ENCODE results near the gene NPY4R.
"Not testable (repeated sequence)": the region's sequence is repeated elsewhere in the genome, so short reads cannot be mapped to it uniquely, and the experiment has no call there.

Gene NPY4R

GRCh38 chr10:46423550-46423949, 42.2 kb downstream of the NPY4R start:
- H3K9ac ChIP-seq (ENCODE audit: low read depth in 1 of 2, low read length in 2 of 2); H3K27ac ChIP-seq (ENCODE audit: low read depth in 2 of 2, low read length in 2 of 2); H3K4me1 ChIP-seq (ENCODE audit: control insufficient read depth in 2 of 2, insufficient read depth in 2 of 2, low read length in 2 of 2); H3K36me3 ChIP-seq (ENCODE audit: control insufficient read depth in 2 of 2, insufficient read depth in 2 of 2, low read length in 2 of 2); H3K9me3 ChIP-seq (ENCODE audit: control insufficient read depth in 2 of 2, low read length in 2 of 2); H3K4me3 ChIP-seq (ENCODE audit: low read length in 2 of 2); H3K27me3 ChIP-seq (ENCODE audit: control insufficient read depth in 2 of 2, insufficient read depth in 2 of 2, low read length in 2 of 2): not testable (repeated sequence)

DNA sequence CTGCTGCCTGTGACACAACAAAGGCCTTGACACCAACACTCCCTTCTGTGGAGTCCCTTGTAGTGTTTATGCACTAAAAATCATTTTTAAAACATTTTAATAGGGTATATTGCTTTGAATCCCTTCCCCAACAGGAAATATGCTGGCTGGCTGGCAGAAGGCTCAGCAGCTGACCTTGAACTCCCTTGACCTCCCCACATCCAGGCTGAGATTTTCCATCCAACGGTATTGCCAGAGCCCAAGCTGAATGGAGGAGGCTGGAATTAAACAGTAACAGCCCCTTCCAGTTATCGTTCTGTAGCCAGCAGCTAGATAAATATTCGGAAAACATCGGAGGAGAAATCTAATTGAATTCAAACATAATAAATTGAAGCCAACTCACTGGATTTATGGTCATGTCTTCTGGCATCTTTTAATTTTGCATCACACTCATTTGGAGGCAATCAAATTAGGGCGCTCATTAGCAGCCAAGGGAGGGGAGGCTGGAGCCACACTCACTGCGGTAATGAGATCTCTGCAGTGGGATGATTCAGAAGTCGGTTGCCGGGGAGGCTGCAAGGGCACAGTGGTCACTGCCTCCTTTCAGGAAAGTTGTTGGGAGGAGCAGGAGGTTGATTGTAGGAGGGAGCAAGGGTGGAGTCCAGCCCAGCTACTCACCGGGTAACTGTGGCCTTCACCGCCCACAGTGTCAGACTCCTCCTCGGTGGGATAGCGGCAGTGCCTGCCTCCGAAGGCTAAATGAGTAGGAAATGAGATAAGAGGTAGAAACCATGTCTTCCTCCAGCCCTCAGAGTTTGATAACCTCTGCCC, 46.0 kb downstream of the NPY4R start:
- not testable (repeated sequence) for H3K27ac ChIP-seq (ENCODE audit: low read depth in 2 of 2, low read length in 2 of 2); H3K36me3 ChIP-seq (ENCODE audit: control insufficient read depth in 2 of 2, insufficient read depth in 2 of 2, low read length in 2 of 2); H3K4me1 ChIP-seq (ENCODE audit: control insufficient read depth in 2 of 2, insufficient read depth in 2 of 2, low read length in 2 of 2); H3K9me3 ChIP-seq (ENCODE audit: control insufficient read depth in 2 of 2, low read length in 2 of 2); H3K4me3 ChIP-seq (ENCODE audit: low read length in 2 of 2); H3K9ac ChIP-seq (ENCODE audit: low read depth in 1 of 2, low read length in 2 of 2); H3K27me3 ChIP-seq (ENCODE audit: control insufficient read depth in 2 of 2, insufficient read depth in 2 of 2, low read length in 2 of 2)

DNA sequence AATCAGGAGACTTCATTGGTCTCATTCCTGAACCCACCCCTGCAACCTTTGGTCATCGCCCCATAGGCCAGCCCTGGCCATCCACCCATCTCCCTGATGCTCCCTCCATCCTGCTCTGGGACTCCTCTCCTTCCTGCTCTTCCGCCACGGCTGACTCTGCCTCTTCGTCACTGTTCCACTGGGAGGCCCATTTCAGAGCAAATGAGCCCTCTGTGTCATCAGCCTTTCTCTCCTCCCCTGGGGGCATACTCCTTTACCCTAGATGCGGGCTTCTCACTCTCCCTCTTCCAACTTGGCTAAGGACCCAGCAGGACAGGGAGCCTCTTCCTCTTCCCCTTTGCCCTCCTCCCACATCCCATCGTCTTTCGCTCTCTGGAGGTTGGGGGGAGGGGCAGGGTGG, 47.5 kb downstream of the NPY4R start:
- H3K9me3 ChIP-seq (ENCODE audit: control insufficient read depth in 2 of 2, low read length in 2 of 2); H3K36me3 ChIP-seq (ENCODE audit: control insufficient read depth in 2 of 2, insufficient read depth in 2 of 2, low read length in 2 of 2); H3K27me3 ChIP-seq (ENCODE audit: control insufficient read depth in 2 of 2, insufficient read depth in 2 of 2, low read length in 2 of 2); H3K9ac ChIP-seq (ENCODE audit: low read depth in 1 of 2, low read length in 2 of 2); H3K4me3 ChIP-seq (ENCODE audit: low read length in 2 of 2); H3K27ac ChIP-seq (ENCODE audit: low read depth in 2 of 2, low read length in 2 of 2); H3K4me1 ChIP-seq (ENCODE audit: control insufficient read depth in 2 of 2, insufficient read depth in 2 of 2, low read length in 2 of 2): not testable (repeated sequence)

DNA sequence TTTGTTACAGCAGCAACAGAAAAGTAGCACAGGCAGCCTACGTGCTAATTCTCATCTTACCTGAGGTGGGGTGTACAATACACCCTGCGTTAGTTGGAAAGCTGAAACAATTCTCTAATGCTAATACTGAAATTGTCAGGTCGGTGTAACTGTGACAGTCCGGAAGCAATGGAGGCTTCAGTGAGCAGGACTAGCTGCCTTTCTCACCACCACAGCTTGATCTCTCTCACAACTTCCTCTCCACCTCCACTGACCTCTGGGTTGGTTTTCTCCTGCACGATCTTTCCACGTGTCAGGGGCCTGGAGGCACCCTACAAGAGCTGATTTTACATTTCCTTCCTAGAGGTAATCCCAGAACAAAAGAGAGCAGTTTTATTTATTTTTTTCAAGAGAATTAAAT, 50.5 kb downstream of the NPY4R start:
- H3K36me3 ChIP-seq (ENCODE audit: control insufficient read depth in 2 of 2, insufficient read depth in 2 of 2, low read length in 2 of 2); H3K27me3 ChIP-seq (ENCODE audit: control insufficient read depth in 2 of 2, insufficient read depth in 2 of 2, low read length in 2 of 2); H3K27ac ChIP-seq (ENCODE audit: low read depth in 2 of 2, low read length in 2 of 2); H3K9ac ChIP-seq (ENCODE audit: low read depth in 1 of 2, low read length in 2 of 2); H3K9me3 ChIP-seq (ENCODE audit: control insufficient read depth in 2 of 2, low read length in 2 of 2); H3K4me3 ChIP-seq (ENCODE audit: low read length in 2 of 2); H3K4me1 ChIP-seq (ENCODE audit: control insufficient read depth in 2 of 2, insufficient read depth in 2 of 2, low read length in 2 of 2): not testable (repeated sequence)

DNA sequence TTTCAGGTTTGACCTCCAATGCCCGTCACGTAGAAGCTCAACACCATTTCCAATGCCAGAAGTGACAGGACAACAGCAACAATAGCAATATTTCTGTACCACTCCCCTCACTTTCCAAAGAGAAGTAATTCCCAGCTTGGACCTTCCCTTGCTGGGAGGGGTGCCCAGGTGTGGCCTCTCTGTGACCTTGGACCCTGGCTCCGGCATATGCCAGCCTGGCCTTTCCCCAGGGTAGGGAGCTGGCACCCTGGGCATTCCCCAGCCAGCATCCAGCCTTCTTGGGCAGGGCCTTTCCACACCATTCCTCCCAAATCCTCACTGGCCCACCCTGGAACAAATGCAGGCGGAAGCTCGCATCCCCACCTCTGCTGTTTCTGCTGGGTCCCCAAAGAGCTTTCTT, 53.1 kb downstream of the NPY4R start:
- not testable (repeated sequence) for H3K4me3 ChIP-seq (ENCODE audit: low read length in 2 of 2); H3K9me3 ChIP-seq (ENCODE audit: control insufficient read depth in 2 of 2, low read length in 2 of 2); H3K27ac ChIP-seq (ENCODE audit: low read depth in 2 of 2, low read length in 2 of 2)

DNA sequence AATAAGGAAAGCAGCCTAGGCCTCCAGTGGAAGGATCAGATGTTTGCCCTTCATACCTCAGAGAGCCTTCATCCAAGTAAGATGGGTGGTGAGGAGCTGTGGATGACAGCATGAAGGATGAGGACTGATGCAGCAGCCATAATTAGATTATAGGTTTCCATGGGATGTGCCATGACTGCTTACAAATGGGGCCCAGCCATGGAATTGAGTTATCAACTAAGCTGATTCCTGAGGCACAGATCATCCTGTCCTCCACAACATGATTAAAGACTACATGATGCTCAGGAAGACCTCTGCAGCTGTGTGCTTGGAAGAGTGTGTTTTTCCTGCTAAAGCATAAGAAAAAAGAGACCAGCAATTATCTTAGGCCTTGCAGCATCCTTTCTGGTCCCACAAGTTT, 54.6 kb downstream of the NPY4R start:
- H3K9ac ChIP-seq (ENCODE audit: low read depth in 1 of 2, low read length in 2 of 2); H3K27me3 ChIP-seq (ENCODE audit: control insufficient read depth in 2 of 2, insufficient read depth in 2 of 2, low read length in 2 of 2); H3K9me3 ChIP-seq (ENCODE audit: control insufficient read depth in 2 of 2, low read length in 2 of 2); H3K4me3 ChIP-seq (ENCODE audit: low read length in 2 of 2); H3K36me3 ChIP-seq (ENCODE audit: control insufficient read depth in 2 of 2, insufficient read depth in 2 of 2, low read length in 2 of 2); H3K4me1 ChIP-seq (ENCODE audit: control insufficient read depth in 2 of 2, insufficient read depth in 2 of 2, low read length in 2 of 2); H3K27ac ChIP-seq (ENCODE audit: low read depth in 2 of 2, low read length in 2 of 2): not testable (repeated sequence)

More for the DNA sequence above, 53.1 kb downstream of the NPY4R start:
- H3K36me3 ChIP-seq (ENCODE audit: control insufficient read depth in 2 of 2, insufficient read depth in 2 of 2, low read length in 2 of 2); H3K4me1 ChIP-seq (ENCODE audit: control insufficient read depth in 2 of 2, insufficient read depth in 2 of 2, low read length in 2 of 2); H3K27me3 ChIP-seq (ENCODE audit: control insufficient read depth in 2 of 2, insufficient read depth in 2 of 2, low read length in 2 of 2); H3K9ac ChIP-seq (ENCODE audit: low read depth in 1 of 2, low read length in 2 of 2): not testable (repeated sequence)

Data from mucosa of rectum (tissue), 2 donors.